Neural cell (in vitro differentiated cells): ENCODE measurements around the gene CYP27B1. TPM values are rescaled to one million over a fixed set of nuclear protein-coding genes. Genes with fewer than 3 reads are reported as not detected.

Source experiments
- H2AFZ ChIP-seq: fragments of 200-600, 300-800 bp; sonication (generic), shearing (Covaris generic); 2 replicates; pipeline ENCODE4 v1.6.0; 2014; ENCODE audit warnings: low read depth, mild to moderate bottlenecking, antibody characterized with exemption, low read length, moderate library complexity
- H3F3A ChIP-seq: fragments of 200-600 bp; shearing (Covaris generic); 2 replicates; pipeline ENCODE4 v1.6.1; 2016; ENCODE audit warnings: mild to moderate bottlenecking, moderate library complexity, mixed read lengths, antibody characterized with exemption, low read length; ENCODE audit not compliant: insufficient read depth, poor library complexity, severe bottlenecking
- H3K27ac ChIP-seq: fragments of 200-600, 300-800 bp; sonication (generic), shearing (Covaris generic); 2 replicates; pipeline ENCODE4 v1.5.1; 2014; ENCODE audit warnings: mild to moderate bottlenecking, low read length, moderate library complexity
- H3K27me3 ChIP-seq: fragments of 300-800, 200-600 bp; sonication (generic), shearing (Covaris generic); 2 replicates; pipeline ENCODE4 v1.6.0; 2014; ENCODE audit warnings: mild to moderate bottlenecking, low read depth, low read length, moderate library complexity; ENCODE audit not compliant: insufficient read depth
- H3K36me3 ChIP-seq: fragments of 300-800, 200-600 bp; sonication (generic), shearing (Covaris generic); 2 replicates; pipeline ENCODE4 v1.5.1; 2014; ENCODE audit warnings: mild to moderate bottlenecking, antibody characterized with exemption, low read length, moderate library complexity; ENCODE audit not compliant: insufficient read depth
- H3K4me2 ChIP-seq: fragments of 300-800, 200-600 bp; sonication (generic), shearing (Covaris generic); 2 replicates; pipeline ENCODE4 v1.6.0; 2014; ENCODE audit warnings: mild to moderate bottlenecking, low read length
- H3K4me3 ChIP-seq: fragments of 300-800, 200-600 bp; sonication (generic), shearing (Covaris generic); 2 replicates; pipeline ENCODE4 v1.5.1; 2014; ENCODE audit warnings: mild to moderate bottlenecking, low read length, moderate library complexity
- H3K79me2 ChIP-seq: fragments of 200-600 bp; shearing (Covaris generic); replicated peaks from 2 replicates; pipeline ENCODE4 v1.6.0; 2014; ENCODE audit warnings: mild to moderate bottlenecking, low read length, moderate library complexity; ENCODE audit not compliant: insufficient read depth
- H3K9ac ChIP-seq: fragments of 300-800, 200-600 bp; sonication (generic), shearing (Covaris generic); 2 replicates; pipeline ENCODE4 v1.6.1; 2016; ENCODE audit warnings: mild to moderate bottlenecking, low read length, mixed read lengths
- H3K9me2 ChIP-seq: fragments of 200-600 bp; shearing (Covaris generic); 2 replicates; pipeline ENCODE4 v1.6.1; 2016; ENCODE audit warnings: mild to moderate bottlenecking, low read length, mixed read lengths; ENCODE audit not compliant: insufficient read depth
- H3K9me3 ChIP-seq: fragments of 200-600, 300-800 bp; sonication (generic), shearing (Covaris generic); 2 replicates; pipeline ENCODE4 v1.6.1; 2016; ENCODE audit warnings: mild to moderate bottlenecking, mixed run types, low read length, moderate library complexity, mixed read lengths
- H4K20me1 ChIP-seq: fragments of 200-600 bp; shearing (Covaris generic); 2 replicates; pipeline ENCODE4 v1.6.1; 2016; ENCODE audit warnings: mild to moderate bottlenecking, mixed run types; ENCODE audit not compliant: insufficient read depth
- EP300 ChIP-seq: fragments of 450-650 bp; conservative IDR thresholded peaks from 2 replicates; pipeline ENCODE4 v1.6.1; 2014; ENCODE audit warnings: antibody characterized with exemption, mild to moderate bottlenecking, moderate library complexity; ENCODE audit not compliant: poor library complexity, severe bottlenecking
- EZH2 ChIP-seq: fragments of 200-600, 300-800 bp; shearing (Covaris generic), sonication (generic); IDR thresholded peaks from 2 replicates; pipeline ENCODE4 v1.6.1; 2014; ENCODE audit warnings: antibody characterized with exemption, low read length, borderline replicate concordance, mild to moderate bottlenecking; ENCODE audit not compliant: insufficient read depth, poor library complexity, severe bottlenecking
- MXI1 ChIP-seq: fragments of 450-650 bp; conservative IDR thresholded peaks from 2 replicates; pipeline ENCODE4 v1.6.1; 2014; ENCODE audit warnings: antibody characterized with exemption, mild to moderate bottlenecking; ENCODE audit not compliant: poor library complexity, severe bottlenecking
- POLR2AphosphoS5 ChIP-seq: IDR thresholded peaks from 2 replicates; pipeline ENCODE4 v1.6.1; 2012
- RAD21 ChIP-seq: fragments of 450-650 bp; conservative IDR thresholded peaks from 2 replicates; pipeline ENCODE4 v1.6.1; 2014; ENCODE audit warnings: antibody characterized with exemption, mild to moderate bottlenecking, moderate library complexity
- SMC3 ChIP-seq: fragments of 450-650 bp; conservative IDR thresholded peaks from 2 replicates; pipeline ENCODE4 v1.6.1; 2014; ENCODE audit warnings: antibody characterized with exemption, mild to moderate bottlenecking, moderate library complexity; ENCODE audit not compliant: poor library complexity
- TAF1 ChIP-seq: IDR thresholded peaks from 2 replicates; pipeline ENCODE4 v1.6.1; 2012; ENCODE audit warnings: low read depth
- polyA plus RNA-seq: library from polyadenylated mRNA; depleted of rRNA; stranded (reverse); fragments of >200 nt; gene quantifications from 2 replicates; pipeline ENCODE4 v1.2.3, GENCODE V29; 2014
- TF ChIP-seq, protein P1 (sequence below): IDR thresholded peaks from 2 replicates; pipeline ENCODE4 v1.6.1; 2012; ENCODE audit warnings: borderline replicate concordance
- TF ChIP-seq, protein P2 (sequence below): fragments of 450-650 bp; IDR thresholded peaks from 2 replicates; pipeline ENCODE4 v1.5.1; 2014; ENCODE audit warnings: antibody characterized with exemption, mild to moderate bottlenecking, moderate library complexity; ENCODE audit not compliant: poor library complexity, severe bottlenecking

The CYP27B1 gene
- polyA plus RNA-seq, 1 donor from 2014 or later = 1.4 TPM

DNA sequence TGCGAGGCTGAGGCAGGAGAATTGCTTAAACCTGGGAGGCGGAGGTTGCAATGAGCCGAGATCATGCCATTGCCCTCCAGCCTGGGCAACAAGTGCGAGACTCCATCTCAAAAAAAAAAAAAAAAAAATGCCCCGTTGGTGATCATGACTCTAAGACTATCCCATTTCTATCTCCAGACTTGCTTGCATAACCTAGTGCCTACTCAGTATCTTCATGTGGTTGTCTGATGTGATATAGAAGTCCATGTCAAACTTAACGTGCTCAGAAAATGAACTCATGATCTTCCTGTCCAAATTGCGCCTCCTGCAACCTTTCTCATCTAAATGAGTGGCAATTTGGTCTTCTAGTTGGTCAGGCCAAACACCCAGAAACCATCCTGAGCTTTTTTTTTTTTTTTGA is 11.0 kb upstream of the CYP27B1 start:
- Histone ChIP-seq H3K4me2 (no peak overlapping the region), H3K4me3 (no peak overlapping the region), H2AFZ (no peak overlapping the region)

DNA sequence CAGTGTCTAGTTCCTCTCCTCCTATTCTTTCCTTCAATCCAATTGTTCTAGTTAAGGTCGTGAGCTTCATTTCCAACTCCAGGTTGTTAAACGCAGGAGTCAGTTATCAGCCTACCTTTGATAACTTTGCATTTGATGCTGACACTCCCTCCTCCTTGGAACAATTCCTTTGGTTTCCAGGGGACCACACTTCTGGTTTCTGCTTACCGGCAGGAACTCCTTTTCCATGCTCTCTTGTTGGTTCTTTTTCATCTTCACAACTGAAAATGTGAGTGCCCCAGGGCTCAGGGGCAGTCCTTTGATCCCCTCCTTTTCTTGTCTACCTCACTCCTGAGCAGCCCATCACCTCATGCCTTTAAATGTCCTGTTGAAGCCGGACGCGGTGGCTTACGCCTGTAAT is 10.5 kb upstream of the CYP27B1 start:
- TF ChIP-seq EZH2 (no peak), SMC3 (no peak), MXI1 (no peak), POLR2AphosphoS5 (no peak), TAF1 (no peak), RAD21 (no peak), EP300 (no peak)
- TF ChIP-seq, protein P1, sequence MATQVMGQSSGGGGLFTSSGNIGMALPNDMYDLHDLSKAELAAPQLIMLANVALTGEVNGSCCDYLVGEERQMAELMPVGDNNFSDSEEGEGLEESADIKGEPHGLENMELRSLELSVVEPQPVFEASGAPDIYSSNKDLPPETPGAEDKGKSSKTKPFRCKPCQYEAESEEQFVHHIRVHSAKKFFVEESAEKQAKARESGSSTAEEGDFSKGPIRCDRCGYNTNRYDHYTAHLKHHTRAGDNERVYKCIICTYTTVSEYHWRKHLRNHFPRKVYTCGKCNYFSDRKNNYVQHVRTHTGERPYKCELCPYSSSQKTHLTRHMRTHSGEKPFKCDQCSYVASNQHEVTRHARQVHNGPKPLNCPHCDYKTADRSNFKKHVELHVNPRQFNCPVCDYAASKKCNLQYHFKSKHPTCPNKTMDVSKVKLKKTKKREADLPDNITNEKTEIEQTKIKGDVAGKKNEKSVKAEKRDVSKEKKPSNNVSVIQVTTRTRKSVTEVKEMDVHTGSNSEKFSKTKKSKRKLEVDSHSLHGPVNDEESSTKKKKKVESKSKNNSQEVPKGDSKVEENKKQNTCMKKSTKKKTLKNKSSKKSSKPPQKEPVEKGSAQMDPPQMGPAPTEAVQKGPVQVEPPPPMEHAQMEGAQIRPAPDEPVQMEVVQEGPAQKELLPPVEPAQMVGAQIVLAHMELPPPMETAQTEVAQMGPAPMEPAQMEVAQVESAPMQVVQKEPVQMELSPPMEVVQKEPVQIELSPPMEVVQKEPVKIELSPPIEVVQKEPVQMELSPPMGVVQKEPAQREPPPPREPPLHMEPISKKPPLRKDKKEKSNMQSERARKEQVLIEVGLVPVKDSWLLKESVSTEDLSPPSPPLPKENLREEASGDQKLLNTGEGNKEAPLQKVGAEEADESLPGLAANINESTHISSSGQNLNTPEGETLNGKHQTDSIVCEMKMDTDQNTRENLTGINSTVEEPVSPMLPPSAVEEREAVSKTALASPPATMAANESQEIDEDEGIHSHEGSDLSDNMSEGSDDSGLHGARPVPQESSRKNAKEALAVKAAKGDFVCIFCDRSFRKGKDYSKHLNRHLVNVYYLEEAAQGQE = no peak
- TF ChIP-seq, protein P2, sequence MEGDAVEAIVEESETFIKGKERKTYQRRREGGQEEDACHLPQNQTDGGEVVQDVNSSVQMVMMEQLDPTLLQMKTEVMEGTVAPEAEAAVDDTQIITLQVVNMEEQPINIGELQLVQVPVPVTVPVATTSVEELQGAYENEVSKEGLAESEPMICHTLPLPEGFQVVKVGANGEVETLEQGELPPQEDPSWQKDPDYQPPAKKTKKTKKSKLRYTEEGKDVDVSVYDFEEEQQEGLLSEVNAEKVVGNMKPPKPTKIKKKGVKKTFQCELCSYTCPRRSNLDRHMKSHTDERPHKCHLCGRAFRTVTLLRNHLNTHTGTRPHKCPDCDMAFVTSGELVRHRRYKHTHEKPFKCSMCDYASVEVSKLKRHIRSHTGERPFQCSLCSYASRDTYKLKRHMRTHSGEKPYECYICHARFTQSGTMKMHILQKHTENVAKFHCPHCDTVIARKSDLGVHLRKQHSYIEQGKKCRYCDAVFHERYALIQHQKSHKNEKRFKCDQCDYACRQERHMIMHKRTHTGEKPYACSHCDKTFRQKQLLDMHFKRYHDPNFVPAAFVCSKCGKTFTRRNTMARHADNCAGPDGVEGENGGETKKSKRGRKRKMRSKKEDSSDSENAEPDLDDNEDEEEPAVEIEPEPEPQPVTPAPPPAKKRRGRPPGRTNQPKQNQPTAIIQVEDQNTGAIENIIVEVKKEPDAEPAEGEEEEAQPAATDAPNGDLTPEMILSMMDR = no peak
- H3K27ac ChIP-seq = no peak overlapping the region
- no peaks in the 10 kb centered on the region for H3K27me3 ChIP-seq

More for the DNA sequence above, 11.0 kb upstream of the CYP27B1 start:
- no peak overlapping the region for H3K9ac ChIP-seq
- H3K9me3 ChIP-seq = no peaks in the 10 kb centered on the region
- TF ChIP-seq, protein P2 = no peak
- TF ChIP-seq, protein P1 = no peak
- no peak for TF ChIP-seq SMC3
- no peak for TF ChIP-seq RAD21
- H3K36me3 ChIP-seq = no peaks in the 10 kb centered on the region
- no peaks in the 10 kb centered on the region for H3K27me3 ChIP-seq
- peaks cover 3% of the 10 kb centered on the region for H3K79me2 ChIP-seq
- no peak overlapping the region for H3K27ac ChIP-seq
- no peaks in the 10 kb centered on the region for H4K20me1 ChIP-seq
- no peaks in the 10 kb centered on the region for H3F3A ChIP-seq
- no peaks in the 10 kb centered on the region for H3K9me2 ChIP-seq

More for the DNA sequence above, 10.5 kb upstream of the CYP27B1 start:
- H3K9ac ChIP-seq = no peak overlapping the region
- no peaks in the 10 kb centered on the region for H3K9me3 ChIP-seq
- H4K20me1 ChIP-seq = no peaks in the 10 kb centered on the region
- H3K79me2 ChIP-seq = no peaks in the 10 kb centered on the region
- H3F3A ChIP-seq = no peaks in the 10 kb centered on the region
- H3K36me3 ChIP-seq = no peaks in the 10 kb centered on the region
- H3K4me2 ChIP-seq = no peak overlapping the region
- no peaks in the 10 kb centered on the region for H3K9me2 ChIP-seq
- no peak overlapping the region for H2AFZ ChIP-seq
- H3K4me3 ChIP-seq = no peak overlapping the region
